ENCODE data around the gene RAB34.
"Not testable (repeated sequence)": the region's sequence is repeated elsewhere in the genome, so short reads cannot be mapped to it uniquely, and the experiment has no call there.

The RAB34 gene

GRCh38 chr17:28726627-28727491 is 9.2 kb upstream of the RAB34 start:
- DNase-seq (ENCODE audit: low spot score): peak; percentile 87

- DNase-seq (ENCODE audit: low spot score): peak; percentile 84
Observed at GRCh38 chr17:28726226-28726626, 8.6 kb upstream of the RAB34 start, which contains the start of gene TLCD1. Gene TLCD1, minus strand, starts transcription at chr17:28726233. Its CDS starts 136 bp downstream, at chr17:28726097.

- DNase-seq (ENCODE audit: low spot score): no peak
Observed at GRCh38 chr17:28725660-28726225, 8.1 kb upstream of the RAB34 start.

- DNase-seq (ENCODE audit: low spot score): peak; percentile 30
Observed at GRCh38 chr17:28725166-28725659, 7.5 kb upstream of the RAB34 start.

- no peak for DNase-seq (ENCODE audit: low spot score)
Observed at GRCh38 chr17:28724500-28725165, 7.0 kb upstream of the RAB34 start.

- not testable (repeated sequence) for DNase-seq (ENCODE audit: low spot score)
Observed at GRCh38 chr17:28723836-28724499, 6.3 kb upstream of the RAB34 start.

GRCh38 chr17:28723159-28723835 is 5.6 kb upstream of the RAB34 start:
- no peak for DNase-seq (ENCODE audit: low spot score)

- DNase-seq (ENCODE audit: low spot score): no peak
Observed at GRCh38 chr17:28722417-28723158, 4.9 kb upstream of the RAB34 start.

GRCh38 chr17:28720997-28721329 is 3.3 kb upstream of the RAB34 start:
- DNase-seq (ENCODE audit: low spot score): not testable (repeated sequence)

- DNase-seq (ENCODE audit: low spot score): no peak
Observed at GRCh38 chr17:28720247-28720996, 2.8 kb upstream of the RAB34 start.

GRCh38 chr17:28719021-28719433 is 1.4 kb upstream of the RAB34 start:
- no peak for DNase-seq (ENCODE audit: low spot score)

- no peak for DNase-seq (ENCODE audit: low spot score)
Observed at GRCh38 chr17:28718333-28719020, 809 bp upstream of the RAB34 start.

- peak; percentile 14 for DNase-seq (ENCODE audit: low spot score)
Observed at GRCh38 chr17:28716740-28717577, 709 bp downstream of the RAB34 start.

- DNase-seq (ENCODE audit: low spot score): no peak
Observed at GRCh38 chr17:28715217-28715616, 2.5 kb downstream of the RAB34 start.

GRCh38 chr17:28714281-28714680 is 3.4 kb downstream of the RAB34 start:
- no peak for DNase-seq (ENCODE audit: low spot score)

GRCh38 chr17:28712705-28713415 is 4.8 kb downstream of the RAB34 start:
- DNase-seq (ENCODE audit: low spot score): no peak

- DNase-seq (ENCODE audit: low spot score): no peak
Observed at GRCh38 chr17:28712032-28712704, 5.5 kb downstream of the RAB34 start.

- no peak for DNase-seq (ENCODE audit: low spot score)
Observed at GRCh38 chr17:28711723-28712031, 6.0 kb downstream of the RAB34 start, which contains the start of gene PROCA1. Gene PROCA1, minus strand, starts transcription at chr17:28711888. Its CDS starts 228 bp downstream, at chr17:28711660.

Data from AG08395 (cell line).